Activated T-cell treated with anti-CD3 and anti-CD28 coated beads for 24 hours (primary cell): ENCODE results near the gene CCDC157.
A peak's percentile ranks its signal among the peaks of the same experiment; 100 is the strongest.
"Not testable (repeated sequence)": the region's sequence is repeated elsewhere in the genome, so short reads cannot be mapped to it uniquely, and the experiment has no call there.

Source experiments
- DNase-seq: peaks from one replicate; pipeline ENCODE4 v3.0.0-alpha.2; 2020; ENCODE audit warnings: low read depth

Gene CCDC157

DNA sequence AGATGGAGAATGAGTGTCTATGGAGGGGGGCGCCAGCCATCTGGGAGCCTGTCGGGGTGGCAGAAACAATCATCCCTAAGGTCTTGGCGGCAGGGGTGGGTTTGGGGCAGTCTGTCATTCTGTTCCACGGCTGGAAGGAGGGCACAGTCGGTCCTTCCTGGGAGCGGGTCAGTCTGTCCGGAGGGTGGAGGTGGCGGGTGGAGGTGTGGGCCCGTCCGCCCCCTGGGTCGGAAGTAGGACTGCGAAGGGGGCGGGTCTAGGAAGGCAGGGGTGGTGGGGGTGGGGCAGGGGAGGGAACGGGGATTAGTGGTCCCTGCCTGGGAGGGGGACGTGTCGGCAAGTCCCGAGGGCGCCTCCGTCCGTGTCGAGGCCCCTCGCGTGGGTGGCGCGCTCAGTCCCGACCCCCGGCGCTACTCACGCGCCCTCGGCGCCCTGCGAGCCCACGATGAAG is 30.5 kb upstream of the CCDC157 start:
- no peak for DNase-seq

DNA sequence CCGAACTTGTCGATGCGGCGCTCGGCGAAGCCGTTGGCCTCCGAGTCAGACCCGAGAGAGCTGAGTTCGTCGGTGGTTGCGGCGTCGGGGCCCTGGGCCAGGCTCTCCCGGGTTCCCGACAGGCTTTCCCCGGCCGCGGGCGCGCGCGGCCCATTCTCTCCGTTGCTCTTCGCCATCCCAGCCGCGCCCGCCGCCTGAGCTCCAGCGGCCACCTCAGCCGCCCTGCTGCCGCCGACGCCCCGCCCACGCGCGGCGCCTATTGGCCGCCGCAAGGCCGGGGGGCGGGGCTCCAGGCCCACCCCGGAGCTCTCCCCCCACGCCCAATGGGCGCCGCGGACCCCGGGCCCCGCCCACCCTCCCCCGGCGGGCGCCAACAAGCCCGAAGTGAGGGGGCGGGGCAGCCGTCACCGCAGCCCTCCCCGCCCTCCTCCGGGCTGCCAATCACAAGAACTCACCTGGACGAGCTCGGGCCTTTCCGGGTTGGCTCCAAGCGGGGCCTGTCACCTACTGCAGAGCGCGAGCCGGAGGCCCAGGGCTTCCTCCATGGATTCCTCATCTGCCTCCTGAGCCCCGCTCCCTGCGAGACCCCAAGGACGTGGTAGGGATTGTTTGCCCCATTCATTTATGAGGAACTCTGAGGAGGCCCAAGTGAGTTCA is 30.0 kb upstream of the CCDC157 start, which contains the start of gene TBC1D10A:
TSS of gene TBC1D10A (minus strand) at position 236 of the 657 bp plus-strand sequence. CDS start at position 176, 60 bp downstream.
- DNase-seq, result peak; percentile 91

DNA sequence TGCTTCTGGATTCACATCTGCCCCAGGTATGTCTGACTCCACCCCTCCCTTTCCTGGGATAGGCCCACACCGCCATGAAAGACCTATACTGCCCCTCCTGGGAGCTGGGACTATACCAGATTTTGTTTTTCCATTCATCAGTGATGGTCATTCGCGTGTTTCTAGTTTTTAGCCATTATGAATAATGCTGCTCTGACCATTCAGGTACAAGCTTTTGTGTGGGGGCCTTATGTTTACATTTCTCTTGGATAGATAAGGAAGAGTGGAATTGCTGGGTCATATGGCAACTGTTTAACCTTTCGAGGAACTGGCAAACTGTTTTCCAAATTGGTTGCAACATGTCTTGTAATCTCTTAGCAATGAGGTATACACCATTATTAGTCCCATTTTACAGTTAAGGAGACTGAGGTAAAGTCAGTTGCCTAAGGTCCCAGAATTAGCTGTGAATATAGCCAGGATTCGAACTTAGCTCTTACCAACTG is 28.9 kb upstream of the CCDC157 start:
- no peak for DNase-seq

DNA sequence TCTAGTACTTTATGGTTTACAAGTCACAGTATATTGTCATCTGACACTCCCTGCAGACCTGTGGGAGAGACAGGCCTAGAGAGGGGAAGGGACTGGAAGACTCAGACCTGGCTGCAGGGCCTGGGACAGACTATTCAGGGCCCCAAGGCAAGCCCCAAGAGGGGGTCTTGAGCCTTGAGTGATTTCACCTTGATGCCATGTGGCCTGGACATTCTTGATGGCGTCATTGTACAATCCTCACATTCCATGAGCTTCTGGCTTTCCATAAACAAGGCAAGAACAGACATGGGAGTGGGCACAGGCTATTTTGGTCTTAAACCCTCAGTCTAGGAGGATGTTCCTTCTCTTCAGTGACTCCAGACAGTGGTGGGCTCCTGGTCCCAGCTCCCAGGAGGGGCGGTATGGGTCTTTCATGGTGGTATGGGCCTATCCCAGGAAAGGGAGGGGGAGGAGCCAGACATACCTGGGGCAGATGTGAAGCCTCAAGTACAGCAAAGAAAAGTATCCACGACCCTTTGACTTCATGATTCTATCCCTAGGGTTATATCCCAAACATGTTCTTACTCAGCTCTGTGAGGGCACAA is 28.2 kb upstream of the CCDC157 start:
- no peak for DNase-seq

DNA sequence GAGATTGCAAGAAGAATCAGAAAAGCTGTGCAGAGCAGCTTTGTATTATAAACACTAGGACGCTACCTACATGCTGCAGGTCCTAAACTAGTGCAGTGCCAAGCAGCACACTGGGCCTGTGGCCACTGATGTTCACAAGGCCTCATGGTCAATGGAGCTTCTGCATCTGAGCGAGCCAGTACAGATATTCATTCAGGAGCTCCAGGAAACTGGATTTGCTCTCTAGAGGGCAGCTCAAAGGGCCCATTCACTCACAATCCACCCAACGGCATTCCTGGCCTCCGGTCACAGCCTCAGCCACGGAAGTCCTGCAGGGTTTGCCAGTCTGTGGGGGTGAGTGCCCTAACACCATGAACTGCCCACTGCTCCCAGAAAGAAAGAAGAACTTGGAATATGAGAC is 24.3 kb upstream of the CCDC157 start:
- DNase-seq, result no peak

DNA sequence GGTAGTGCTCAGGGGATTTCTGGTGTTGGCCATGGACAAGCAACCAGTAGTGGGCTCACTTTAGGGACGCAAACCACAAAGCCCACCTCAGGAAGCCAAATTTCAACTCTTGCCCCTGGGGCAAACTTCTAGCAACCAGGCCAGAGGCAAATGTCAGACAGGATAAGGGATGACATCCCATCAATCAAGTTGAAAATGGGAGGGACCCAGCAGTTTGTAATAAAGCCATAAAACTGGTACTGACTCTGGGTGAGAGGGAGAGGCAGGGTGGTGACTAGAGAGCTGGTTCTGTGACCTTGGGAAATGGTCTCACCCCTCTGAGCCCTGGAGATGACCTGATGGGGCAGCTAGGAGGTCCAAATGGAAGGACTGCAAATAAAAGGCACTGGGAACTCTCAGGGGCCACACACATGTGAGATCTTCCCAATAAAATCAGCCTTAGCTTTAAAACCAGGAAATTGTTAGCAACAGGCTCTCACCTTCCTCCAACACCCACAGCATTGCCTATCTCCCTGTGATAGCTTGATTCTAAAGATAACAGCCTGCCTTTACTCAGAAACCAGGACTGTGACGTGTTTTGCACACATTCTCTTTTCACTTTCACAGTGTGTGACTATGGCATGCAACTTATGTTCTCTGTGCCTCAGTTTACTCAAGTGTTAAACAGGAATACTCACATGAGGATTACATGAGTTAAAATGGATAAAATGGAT is 23.7 kb upstream of the CCDC157 start:
- DNase-seq, result no peak

DNA sequence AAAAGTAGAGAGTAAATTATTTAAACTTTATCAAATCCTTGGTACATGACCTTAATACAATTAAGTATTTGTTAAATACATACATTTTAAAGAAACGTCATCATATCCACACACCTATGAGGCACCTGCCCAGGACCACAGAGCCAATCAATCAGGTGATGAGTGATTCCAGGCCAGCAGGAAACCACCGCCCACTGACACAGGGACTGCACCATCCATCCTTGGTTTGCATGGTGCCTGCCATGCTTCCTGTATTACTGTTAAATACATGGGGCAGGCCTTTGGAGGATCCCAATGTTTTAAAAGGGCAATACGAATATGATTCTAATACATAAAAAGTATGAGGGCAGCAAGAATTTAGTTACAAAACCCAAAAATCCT is 23.1 kb upstream of the CCDC157 start:
- DNase-seq, result no peak

DNA sequence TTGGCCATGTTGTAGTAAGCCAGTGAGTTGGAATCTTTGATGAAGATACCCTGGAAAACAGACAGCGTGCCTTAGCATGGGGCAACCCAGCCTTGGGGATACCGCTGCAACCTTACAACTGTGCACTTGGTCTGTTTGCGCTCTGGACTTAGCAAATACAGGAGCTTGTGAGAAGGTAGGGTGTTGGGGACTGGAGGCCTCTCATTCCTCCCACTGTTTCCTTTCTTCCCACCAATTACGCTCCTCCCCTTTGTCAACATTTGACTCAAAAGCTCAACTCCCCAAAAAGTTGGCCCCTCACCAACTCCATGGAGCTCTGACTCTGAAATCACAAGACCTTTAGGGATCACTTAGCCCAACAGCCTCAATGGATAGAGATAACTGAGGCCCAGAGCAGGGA is 22.2 kb upstream of the CCDC157 start:
- no peak for DNase-seq

DNA sequence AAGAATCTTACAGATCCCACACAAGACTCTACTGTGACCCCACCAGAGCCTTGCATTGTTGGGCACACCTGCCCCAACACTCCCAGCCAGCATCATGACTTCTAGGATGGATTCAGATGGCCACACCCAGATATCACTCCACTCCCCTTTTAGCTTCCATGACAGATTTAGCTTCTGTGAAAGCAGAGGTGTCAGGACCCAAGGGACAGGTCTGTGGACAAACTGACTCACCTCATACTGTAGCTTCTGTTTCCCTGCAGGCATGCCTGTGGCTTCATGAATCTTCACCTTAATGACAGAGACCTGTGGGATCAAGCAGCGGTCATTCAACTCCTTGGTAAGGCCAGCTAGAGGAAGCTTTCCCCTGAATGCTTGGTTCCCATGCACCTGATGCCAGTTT is 21.6 kb upstream of the CCDC157 start:
- no peak for DNase-seq

DNA sequence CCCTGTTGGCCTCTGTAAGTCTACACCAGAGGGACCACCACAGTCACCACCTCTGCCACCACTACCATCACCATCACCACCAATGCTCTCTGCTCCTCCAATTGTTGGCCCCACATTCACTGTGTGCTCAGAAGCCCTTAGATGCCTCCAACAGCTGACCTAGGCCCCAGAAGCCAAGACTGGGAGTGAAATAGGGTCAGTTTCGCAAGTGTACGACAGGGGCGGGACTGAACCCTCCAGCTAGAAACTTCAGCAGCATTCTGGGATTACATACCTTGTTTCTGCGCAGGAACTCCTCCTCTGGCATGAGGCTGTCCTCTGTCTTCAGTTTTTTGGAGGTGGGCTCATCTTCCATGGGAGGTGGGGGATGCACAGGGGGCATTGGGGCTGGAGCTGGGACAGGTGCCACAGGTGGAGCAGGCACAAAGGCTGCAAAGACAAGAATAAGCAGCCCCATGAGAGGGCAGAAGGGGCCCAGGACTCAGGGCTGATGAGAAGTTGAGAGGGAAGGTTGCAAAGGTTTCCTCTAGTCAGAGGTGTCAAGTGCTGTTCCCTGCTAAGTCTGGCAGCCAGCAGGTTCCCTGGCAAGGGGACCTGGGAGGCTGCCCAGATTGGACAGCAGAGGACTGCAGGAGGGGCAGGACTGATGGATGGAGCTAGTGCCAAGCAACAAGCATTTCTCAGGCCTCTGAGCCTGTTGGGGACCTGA is 19.9 kb upstream of the CCDC157 start:
- DNase-seq, result no peak

DNA sequence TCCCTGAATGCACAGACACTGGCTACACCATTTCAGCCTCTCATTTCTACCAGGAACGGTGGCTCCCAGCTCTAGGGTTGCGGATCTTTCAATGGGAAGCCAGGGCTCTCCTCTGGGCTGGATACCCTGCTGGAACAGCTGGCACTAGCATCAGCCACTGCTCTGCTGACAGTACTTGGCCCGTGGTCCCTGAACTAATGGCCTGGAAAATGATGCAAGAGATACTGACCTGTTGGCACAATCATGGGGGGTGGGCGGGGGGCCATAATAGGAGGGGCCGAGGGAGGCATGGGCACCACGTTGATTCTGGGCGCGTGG is 19.4 kb upstream of the CCDC157 start:
- DNase-seq, result no peak

DNA sequence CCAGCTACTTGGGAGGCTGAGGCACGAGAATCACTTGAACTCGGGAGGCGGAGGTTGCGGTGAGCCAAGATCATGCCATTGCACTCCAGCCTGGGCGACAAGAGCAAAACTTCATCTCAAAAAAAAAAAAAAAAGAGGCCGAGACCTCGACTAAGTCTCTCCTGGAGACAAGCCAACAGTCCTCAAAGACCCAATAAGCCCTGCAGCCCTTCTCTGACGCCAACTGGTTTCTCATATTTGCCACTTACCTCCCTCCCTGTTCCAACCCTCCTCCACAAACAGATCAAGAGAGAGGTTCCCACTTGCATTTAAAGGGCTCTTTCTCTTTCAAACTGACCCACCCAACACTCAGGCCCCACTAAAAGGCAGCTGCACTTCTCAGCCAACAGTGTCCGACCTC is 18.5 kb upstream of the CCDC157 start:
- DNase-seq, result not testable (repeated sequence)

DNA sequence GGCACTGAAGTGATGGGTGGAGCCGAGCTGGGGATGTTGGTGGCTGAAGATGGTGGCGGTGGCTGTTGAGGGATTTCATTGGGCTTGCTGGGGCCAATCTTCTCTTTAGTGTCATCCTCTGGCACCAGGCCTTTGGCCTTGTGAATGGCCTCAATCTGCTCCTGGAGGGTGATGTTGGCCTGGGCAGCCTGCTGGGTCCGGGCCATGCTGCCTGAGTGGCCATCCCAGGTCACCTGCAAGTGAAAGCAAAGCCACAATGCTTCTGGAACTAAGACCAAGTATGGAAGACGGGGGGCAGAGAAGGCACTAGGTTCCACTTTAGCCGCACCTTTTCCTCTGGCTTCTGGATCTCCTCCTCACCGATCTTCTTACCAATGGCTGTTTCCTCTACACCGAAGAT is 18.0 kb upstream of the CCDC157 start:
- DNase-seq, result no peak

DNA sequence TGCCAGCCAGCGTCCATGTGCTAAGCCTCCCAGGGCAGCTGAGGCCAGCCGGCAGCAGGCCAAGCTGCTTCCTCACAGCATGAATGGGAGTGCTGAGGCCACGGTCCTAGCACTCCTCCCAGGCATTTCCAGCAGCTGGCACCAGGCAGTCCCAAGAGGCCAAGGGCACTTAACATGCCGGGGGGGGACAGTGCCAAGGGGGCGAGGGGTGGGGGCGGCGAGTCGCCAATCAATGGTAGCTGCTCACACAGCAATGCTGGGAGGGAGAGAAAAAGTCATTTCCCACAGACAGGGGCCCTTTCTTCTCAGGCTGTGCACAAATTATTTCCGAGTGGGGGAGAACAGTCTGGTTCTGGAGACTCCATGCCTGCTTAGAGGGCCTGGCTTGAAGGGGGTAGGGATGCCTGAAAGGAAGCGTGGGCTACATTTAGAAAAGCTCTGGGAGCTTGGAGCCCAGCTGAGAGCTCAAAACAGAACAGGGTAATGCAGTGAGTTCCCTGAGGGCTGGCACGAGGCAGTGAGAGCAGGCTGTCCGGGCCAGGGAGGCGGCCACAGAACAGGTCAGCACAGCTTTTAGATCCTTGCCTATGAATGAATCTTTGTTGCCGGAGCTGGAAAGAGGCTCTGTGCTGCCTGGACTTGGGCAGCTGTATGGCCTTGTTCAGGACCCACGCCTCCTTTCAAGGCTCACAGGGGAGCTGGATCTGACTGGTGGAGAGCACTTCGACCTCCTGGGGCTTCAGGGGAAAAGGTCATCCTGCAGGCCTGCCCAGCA is 15.7 kb upstream of the CCDC157 start:
- no peak for DNase-seq

DNA sequence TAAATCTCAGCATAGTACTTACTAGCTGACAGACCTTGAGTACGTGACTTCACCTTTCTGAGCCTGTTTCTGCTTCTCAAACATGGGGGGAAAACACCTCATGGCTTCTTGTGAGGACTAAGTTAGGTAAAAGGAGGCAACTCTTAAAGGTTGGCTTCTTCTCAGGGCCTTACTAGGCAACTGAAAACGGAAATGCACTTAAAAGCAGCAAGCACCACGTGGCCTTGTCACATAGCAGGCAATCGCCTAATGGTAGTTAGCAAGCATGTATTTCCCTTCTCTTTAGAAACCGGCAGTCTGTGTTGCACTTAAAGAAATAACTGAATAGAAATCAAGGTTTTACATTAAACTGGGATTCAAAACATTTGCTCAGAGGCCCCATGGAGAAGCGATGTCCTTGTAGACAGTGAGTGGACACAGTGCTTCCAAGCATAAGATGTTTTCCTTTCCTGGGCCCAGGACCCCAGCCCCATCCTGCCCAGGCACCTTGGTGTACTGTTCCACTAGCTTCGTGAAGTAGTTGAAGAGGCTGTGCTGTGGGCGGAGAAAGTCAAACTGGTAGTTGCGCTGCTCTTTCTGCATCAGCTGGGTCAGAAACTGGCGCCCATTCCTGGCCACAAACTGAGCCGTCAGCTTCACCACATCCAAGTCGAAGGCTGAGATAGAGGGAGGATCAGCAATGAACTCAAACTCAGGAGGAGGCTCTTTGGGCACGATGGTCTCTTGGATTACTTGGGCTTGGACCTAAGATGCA is 12.2 kb upstream of the CCDC157 start:
- peak; percentile 14 for DNase-seq

DNA sequence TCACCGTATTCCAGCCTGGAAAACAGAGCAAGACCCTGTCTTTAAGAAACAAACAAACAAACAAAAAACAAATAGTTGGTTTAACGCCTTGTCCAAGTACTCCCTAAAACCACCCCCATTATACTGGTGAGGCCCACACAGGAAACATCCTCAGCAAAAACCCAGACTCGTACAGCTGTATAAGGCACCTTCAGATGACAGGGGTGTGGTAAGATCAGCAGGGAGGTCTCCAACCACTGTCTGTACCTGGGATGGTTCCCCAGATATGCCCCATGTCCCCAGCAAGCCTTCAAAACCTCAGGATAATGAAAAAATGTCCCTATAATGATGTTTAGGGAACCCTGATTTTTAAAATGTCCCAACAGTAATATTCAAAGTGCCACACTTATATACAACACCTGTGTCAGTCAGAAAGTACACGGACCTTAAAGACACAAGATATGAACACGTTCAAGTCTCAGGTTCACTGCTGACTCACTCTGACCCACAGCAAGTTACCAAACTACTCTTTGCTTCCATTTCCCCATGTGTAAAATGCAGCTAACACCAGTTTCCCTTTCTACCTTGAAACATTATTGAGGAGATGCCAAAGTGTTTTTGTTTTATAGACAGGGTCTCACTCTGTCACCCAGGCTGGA is 9.4 kb upstream of the CCDC157 start:
- no peak for DNase-seq

DNA sequence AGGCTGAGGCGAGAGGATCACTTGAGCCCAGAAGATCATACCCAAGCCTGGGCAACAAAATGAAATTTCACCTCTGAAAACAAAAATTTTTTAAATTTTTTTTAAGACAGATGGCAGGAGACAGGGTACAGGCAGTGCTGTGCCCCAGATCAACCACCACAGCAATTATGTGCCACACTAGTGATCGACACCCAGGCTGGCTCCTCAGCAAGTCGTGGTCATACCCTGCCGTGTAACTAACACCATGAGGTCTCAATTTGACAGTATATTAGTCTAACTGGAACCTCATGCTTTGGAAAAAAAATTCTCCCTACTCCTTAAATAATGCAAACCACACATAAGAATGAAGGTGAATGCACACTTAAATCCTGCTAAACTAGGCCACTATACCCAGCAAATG is 8.4 kb upstream of the CCDC157 start:
- no peak for DNase-seq

DNA sequence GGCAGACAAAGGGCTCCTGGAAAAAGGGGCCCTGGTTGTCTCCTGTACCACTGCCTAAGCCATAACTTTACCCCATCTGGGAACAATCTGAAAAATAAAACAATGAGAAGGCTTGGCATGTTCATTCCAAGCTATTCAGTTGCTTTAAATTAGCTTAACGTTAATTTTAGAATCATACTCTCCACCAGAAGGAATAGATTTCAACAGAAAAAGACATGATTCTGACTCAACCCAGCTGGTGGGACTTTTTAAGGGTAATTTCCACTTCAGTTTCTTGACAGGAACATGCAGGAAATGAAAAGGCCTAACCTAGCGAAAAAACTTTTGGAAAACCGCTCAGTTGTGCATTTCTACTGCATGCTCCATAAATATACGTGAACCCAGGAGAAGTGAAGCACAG is 8.0 kb upstream of the CCDC157 start:
- DNase-seq, result no peak

DNA sequence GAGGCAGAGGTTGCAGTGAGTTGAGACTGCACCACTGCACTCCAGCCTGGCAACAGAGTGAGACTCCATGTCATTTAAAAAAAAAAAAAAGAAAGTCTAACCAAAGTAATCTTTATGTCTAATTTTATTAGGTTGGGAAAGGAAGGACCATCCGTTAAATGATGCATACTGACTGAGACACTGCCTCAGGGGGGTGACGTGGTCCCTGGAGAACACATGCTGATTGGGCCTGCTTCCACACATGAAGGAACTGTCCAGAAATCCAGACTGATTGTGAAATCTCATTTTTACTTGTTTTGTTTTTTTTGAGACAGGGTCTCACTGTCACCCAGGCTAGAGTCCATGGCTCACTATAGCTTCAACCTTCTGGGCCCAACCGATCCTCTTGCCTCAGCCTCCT is 5.6 kb upstream of the CCDC157 start:
- no peak for DNase-seq

DNA sequence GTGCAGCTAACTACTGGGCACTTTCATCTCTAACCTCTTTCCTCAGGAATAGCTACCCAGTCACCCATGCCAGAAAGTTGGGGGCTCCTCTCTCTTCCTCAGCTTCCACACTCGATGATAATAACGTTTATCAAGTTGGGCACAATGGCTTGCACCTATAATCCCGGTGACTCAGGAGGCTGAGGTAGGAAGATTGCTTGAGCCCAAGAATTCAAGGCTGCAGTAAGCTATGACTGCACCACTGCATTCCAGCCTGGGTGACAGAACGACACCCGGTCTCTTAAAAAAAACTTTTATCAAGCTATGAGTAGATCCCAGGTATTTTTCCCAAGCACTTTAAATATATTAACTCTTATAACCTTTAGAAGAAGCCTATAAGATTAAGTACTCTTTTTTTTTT is 2.2 kb upstream of the CCDC157 start:
- no peak for DNase-seq

DNA sequence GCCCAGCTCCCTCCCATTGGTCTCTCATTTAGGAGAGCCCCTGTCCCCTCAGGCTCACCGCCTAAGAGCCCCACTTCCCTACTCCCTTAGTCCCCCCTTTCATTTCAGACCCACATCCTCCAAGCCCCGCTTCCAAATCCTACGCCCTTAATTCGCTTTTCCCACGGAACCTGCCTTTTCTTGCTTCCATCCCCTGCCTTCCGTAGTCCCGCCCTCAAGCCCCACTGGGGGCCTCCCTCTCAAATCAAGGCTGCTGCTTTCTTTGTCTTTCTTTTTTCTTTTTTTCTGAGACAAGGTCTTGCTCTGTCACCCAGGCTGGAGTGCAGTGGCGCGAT is 396 bp downstream of the CCDC157 start:
- DNase-seq, result no peak
